Tongue (tissue), 2 donors: ENCODE measurements around the gene MICALL2. TPM values are rescaled to one million over a fixed set of nuclear protein-coding genes. Genes with fewer than 3 reads are reported as not detected.

Source experiments
- DNase-seq: peaks from one replicate; pipeline ENCODE4 v3.0.0-alpha.2; 2015
- total RNA-seq: library from RNA; depleted of rRNA; stranded (reverse); fragments of >200 nt; gene quantifications from one replicate; pipeline ENCODE4 v1.2.3, GENCODE V29; 2014

MICALL2 gene
- total RNA-seq, 1 donor from 2014 or later = 6.7 TPM

GRCh38 chr7:1493129-1493528 is 33.9 kb upstream of the MICALL2 start:
- DNase-seq = no peak

- DNase-seq = no peak
Observed at GRCh38 chr7:1492640-1493039, 33.4 kb upstream of the MICALL2 start.

GRCh38 chr7:1492221-1492620 is 33.0 kb upstream of the MICALL2 start:
- no peak for DNase-seq

- no peak for DNase-seq
Observed at GRCh38 chr7:1490837-1491236, 31.6 kb upstream of the MICALL2 start.

GRCh38 chr7:1489336-1489735 is 30.1 kb upstream of the MICALL2 start:
- no peak for DNase-seq

- DNase-seq = no peak
Observed at GRCh38 chr7:1488016-1488415, 28.7 kb upstream of the MICALL2 start.

DNA sequence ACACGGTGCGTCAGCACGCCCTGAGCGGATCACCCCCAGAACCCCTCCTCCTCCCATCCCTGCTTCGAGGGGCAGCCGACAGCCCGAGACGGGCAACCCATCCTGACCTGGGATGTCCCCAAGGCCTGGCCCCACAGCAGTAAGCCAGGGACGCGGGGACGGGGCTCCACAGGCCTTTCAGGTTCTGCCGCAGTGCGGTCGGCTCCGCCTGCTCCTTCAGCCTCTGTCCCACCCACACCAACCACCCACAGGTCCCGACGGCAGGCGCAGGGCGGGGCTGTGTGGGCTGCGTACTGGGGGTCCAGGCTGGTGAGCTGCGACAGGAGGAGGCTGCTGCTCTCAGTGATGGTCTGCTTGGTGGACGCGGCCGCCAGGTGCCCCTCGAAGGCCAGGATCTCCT is 28.2 kb upstream of the MICALL2 start:
- DNase-seq = no peak

DNA sequence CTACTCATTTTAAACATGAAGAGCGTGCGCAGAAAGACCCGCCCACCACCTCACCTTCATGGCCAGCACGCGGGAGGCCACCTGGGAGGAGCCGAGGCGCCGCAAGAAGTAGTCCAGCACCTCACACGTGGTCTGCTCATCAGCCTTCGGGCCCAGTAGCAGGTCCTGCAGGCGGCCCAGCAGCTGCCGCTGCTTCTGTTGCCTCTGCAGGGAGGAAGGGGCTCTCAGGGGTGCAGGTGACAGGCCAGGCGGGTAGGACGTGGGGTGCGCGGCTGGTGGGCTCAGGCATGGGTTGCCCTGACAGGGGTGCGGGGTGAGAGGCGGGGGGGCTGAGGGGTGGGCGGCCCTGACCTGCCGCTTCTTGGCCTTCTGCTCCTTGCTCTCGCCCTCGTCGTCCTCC is 27.3 kb upstream of the MICALL2 start:
- no peak for DNase-seq

DNA sequence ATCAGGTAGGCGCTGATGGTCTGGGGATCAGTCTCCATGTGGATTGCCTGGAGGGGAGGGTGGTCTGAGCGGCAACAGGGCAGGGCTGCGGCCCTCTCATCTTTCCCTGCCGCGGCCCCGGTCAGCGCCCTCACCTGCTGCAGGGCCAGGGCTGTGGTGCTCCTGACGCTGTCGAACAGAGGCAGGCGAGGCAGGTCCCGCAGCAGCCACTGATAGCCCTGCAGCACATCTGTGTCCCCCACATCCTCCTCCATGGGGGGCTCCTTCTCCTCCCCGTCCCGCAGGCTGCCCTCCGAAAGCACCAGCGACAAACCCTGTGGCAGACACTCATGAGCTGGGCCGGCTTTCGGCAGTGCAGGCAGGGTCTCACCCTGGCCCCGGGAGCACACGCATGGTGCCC is 25.9 kb upstream of the MICALL2 start:
- DNase-seq = no peak

- no peak for DNase-seq
Observed at GRCh38 chr7:1484569-1484968, 25.3 kb upstream of the MICALL2 start.

DNA sequence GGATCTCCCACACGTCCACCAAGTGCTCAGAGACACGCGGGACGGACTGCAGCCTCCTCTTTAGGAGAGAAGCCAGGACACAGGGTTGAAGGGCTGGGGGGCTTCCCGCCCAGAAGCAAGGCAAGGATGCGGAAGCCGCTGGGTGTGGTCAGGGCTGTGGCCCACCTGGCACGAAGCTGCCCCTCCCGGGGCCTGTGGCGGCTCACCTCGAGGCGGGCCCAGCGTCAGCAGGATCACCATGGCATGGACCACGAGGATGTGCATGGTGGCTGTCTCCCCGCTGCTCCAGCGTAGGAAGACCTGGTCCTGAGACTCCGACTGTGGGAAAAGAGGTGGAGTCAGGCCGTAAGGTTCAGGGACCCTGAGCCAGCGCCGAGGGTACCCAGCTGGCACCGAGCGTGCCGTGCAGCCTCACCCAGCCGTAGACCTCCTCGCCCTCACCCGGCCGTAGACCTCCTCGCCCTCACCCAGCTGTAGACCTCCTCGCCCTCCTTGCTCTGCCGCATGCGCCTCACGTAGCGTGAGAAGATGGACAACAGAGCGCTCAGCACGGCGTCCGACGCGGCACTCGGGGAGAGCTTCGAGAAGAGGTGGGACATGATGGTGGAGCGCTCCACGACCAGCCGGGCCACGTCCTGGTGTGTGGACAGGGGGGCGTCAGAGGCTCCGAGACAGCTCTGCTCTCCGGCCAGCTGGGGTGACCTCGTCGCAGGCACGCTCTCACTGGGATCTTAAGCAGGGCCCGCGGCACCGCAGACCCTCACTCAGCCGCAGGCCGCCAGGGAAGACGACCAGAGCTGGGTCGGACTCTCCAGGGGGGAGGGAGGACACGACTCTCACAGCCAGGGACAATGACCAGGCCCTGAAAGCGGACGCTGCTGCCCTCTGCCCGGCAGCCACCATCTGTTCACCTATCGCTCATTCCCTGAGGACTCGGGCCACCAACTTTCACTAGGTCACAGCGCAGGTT is 24.6 kb upstream of the MICALL2 start:
- DNase-seq = no peak

- DNase-seq = no peak
Observed at GRCh38 chr7:1483079-1483478, 23.8 kb upstream of the MICALL2 start.

- DNase-seq = no peak
Observed at GRCh38 chr7:1481300-1481699, 22.0 kb upstream of the MICALL2 start.

DNA sequence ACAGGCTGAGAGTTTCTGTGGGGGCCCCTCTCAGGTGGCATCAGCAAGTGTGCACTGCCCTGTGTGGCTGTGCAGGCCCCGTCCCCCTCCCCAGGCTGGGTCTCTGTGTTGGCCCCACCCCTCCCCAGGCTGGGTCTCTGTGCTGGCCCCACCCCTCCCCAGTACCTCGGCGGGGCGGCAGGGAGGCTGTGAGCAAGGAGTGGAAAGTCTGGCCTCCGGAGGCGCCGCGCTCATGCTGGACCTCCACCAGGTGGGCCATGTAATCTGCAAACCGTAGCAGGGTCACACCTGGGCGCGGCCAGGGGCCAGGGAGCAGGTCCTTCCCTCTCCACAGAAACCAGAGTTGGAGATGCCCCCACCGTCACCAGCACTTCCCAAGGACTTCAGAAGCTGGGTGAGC is 21.4 kb upstream of the MICALL2 start:
- no peak for DNase-seq

DNA sequence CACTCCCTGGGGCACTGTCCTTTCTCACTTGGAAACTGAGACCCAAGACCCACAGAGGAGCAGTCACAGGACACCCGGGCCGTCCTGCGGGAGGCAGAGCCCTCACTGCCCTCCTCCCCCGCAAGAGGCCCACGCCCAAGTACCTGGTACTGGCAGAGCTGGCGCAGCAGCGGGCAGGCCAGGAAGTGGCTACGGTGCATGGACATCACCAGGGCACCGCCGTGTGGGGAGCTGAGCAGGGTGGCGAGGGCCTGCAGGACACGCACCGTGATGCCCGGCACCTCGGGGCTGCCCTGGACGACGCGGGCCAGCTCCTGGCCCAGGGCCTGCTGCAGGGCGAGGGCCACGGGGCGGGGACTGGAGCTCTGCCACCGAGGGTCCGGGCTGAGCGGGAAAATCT is 20.0 kb upstream of the MICALL2 start:
- no peak for DNase-seq

DNA sequence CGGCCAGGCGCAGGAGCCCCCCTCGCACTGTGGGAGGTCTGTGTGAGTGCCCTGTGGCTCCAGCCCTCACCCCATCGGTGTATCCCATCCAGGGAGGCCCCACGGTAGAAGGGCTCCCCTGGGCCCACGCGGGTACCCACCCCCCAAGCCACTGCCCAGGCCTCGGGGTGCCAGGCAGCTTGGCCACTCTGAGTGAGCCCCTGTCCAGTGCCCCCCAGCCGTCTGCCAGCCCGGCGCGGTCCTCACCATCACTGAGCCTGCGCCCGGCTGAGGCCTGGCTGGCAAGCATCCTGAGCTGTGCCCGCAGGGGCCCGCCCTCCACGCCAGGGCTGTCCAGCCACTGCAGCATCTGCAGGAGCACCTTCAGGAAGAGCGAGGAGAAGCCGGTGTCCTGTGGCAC is 19.2 kb upstream of the MICALL2 start:
- DNase-seq = no peak

- no peak for DNase-seq
Observed at GRCh38 chr7:1476859-1477258, 17.6 kb upstream of the MICALL2 start.

- no peak for DNase-seq
Observed at GRCh38 chr7:1475991-1476390, 16.7 kb upstream of the MICALL2 start.

DNA sequence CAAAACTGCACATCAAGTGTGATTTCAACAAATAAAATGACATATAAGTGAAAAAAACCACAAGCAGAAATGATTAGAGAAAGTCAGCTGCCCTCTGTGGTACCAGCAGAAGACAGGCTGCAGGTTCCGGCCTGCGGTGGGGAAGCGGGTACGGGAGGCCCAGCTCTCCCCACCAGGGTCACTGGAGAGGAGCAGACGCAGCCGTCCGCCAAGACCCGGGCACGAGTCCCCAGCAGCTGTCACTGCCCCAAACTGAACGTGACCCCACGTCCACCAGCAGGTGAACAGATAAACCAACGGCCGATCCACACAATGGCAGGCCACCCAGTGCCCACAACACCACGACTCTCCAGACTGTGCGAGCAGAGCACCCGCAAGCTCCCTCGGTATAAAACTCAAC is 16.1 kb upstream of the MICALL2 start:
- DNase-seq = no peak

- DNase-seq = no peak
Observed at GRCh38 chr7:1474736-1475135, 15.5 kb upstream of the MICALL2 start.

GRCh38 chr7:1473864-1474512 is 14.7 kb upstream of the MICALL2 start:
- peak; percentile 93 for DNase-seq

DNA sequence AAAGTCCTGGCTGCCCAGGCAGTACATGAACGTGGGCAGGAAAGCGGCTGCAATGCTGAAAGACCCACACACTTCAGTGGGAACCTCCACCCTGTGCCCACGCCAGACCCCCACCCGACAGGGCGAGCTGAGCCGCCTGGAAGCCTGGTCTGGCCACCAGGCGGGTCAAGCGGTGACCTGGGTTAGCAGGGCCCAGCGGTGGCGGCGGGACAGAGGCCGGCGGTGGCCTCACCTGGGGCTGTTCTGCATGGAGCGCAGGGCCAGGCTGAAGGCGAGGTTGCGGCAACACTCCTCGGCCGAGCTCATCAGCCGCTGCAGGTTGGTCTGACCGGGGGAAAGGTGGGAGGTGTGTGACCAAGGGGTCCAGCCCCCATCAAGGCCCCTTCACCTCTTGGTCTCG is 11.6 kb upstream of the MICALL2 start:
- no peak for DNase-seq

GRCh38 chr7:1468643-1469298 is 9.5 kb upstream of the MICALL2 start:
- DNase-seq = no peak
